Liver (tissue), 9 donors: Measurements from ENCODE around the gene ACACB. TPM values are rescaled to one million over a fixed set of nuclear protein-coding genes. Genes with fewer than 3 reads are reported as not detected.

Source experiments
- DNase-seq: peaks from one replicate; pipeline ENCODE4 v3.0.0-alpha.2; 2017; ENCODE audit warnings: low spot score
- H3K27ac ChIP-seq, 2 donors: one replicate each; pipeline ENCODE4 v1.7.0; 2013; ENCODE audit warnings: inconsistent platforms in 2 of 2, low read length in 2 of 2, control low read depth in 1 of 2, low read depth in 1 of 2, mild to moderate bottlenecking in 1 of 2
- H3K27me3 ChIP-seq, 4 donors: one replicate each; pipeline versions ENCODE4 v1.6.1 to v1.7.0; 2013; ENCODE audit warnings: low read length in 3 of 4, inconsistent platforms in 1 of 4, mild to moderate bottlenecking in 1 of 4, moderate library complexity in 1 of 4; ENCODE audit not compliant: control insufficient read depth in 4 of 4, insufficient read depth in 4 of 4
- H3K36me3 ChIP-seq, 4 donors: one replicate each; pipeline versions ENCODE4 v1.6.1 to v1.7.0; 2013; ENCODE audit warnings: low read length in 3 of 4, mild to moderate bottlenecking in 3 of 4, low read depth in 1 of 4, moderate library complexity in 1 of 4; ENCODE audit not compliant: control insufficient read depth in 4 of 4, insufficient read depth in 3 of 4
- H3K4me1 ChIP-seq, 4 donors: one replicate each; pipeline versions ENCODE4 v1.6.1 to v1.7.0; 2013; ENCODE audit warnings: low read length in 3 of 4, mild to moderate bottlenecking in 3 of 4, moderate library complexity in 1 of 4; ENCODE audit not compliant: control insufficient read depth in 4 of 4, insufficient read depth in 4 of 4
- H3K4me3 ChIP-seq, 3 donors: one replicate each; pipeline versions ENCODE4 v1.6.1 to v1.7.0; 2013; ENCODE audit warnings: low read length in 3 of 3, control low read depth in 1 of 3, low read depth in 1 of 3, mild to moderate bottlenecking in 1 of 3
- H3K9ac ChIP-seq, 2 donors: one replicate each; pipeline ENCODE4 v1.7.0; 2013; ENCODE audit warnings: low read length in 2 of 2, mild to moderate bottlenecking in 2 of 2, moderate library complexity in 2 of 2, control low read depth in 1 of 2, low read depth in 1 of 2
- H3K9me3 ChIP-seq, 4 donors: one replicate each; pipeline versions ENCODE4 v1.6.1 to v1.7.0; 2013; ENCODE audit warnings: low read length in 3 of 4; ENCODE audit not compliant: control insufficient read depth in 4 of 4
- EGR1 ChIP-seq, 2 donors: IDR thresholded peaks; 2 replicates each; pipeline ENCODE4 v1.6.1; 2016 to 2018; ENCODE audit warnings: antibody characterized with exemption in 2 of 2, low read depth in 2 of 2
- FOXA1 ChIP-seq: IDR thresholded peaks from 2 replicates; pipeline ENCODE4 v1.6.1; 2016; ENCODE audit warnings: antibody characterized with exemption
- FOXA2 ChIP-seq: IDR thresholded peaks from 2 replicates; pipeline ENCODE4 v1.6.1; 2016; ENCODE audit warnings: antibody characterized with exemption
- GABPA ChIP-seq, 2 donors: IDR thresholded peaks in 1 of 2; conservative IDR thresholded peaks in 1 of 2; 2 replicates each; pipeline ENCODE4 v1.6.1; 2016; ENCODE audit warnings: antibody characterized with exemption in 2 of 2, mild to moderate bottlenecking in 1 of 2, moderate library complexity in 1 of 2
- HNF4A ChIP-seq, 2 donors: conservative IDR thresholded peaks; 2 replicates each; pipeline ENCODE4 v1.6.1; 2016; ENCODE audit warnings: antibody characterized with exemption in 2 of 2, mild to moderate bottlenecking in 2 of 2
- HNF4G ChIP-seq: IDR thresholded peaks from 2 replicates; pipeline ENCODE4 v1.6.1; 2016; ENCODE audit warnings: antibody characterized with exemption
- JUND ChIP-seq, 2 donors: IDR thresholded peaks; 2 replicates each; pipeline ENCODE4 v1.6.1; 2016; ENCODE audit warnings: antibody characterized with exemption in 2 of 2
- MAX ChIP-seq: IDR thresholded peaks from 2 replicates; pipeline ENCODE4 v1.6.1; 2016; ENCODE audit warnings: antibody characterized with exemption
- NR2F2 ChIP-seq: IDR thresholded peaks from 2 replicates; pipeline ENCODE4 v1.6.1; 2016; ENCODE audit warnings: antibody characterized with exemption
- RAD21 ChIP-seq, 2 donors: IDR thresholded peaks; 2 replicates each; pipeline ENCODE4 v1.6.1; 2016; ENCODE audit warnings: antibody characterized with exemption in 2 of 2, mild to moderate bottlenecking in 2 of 2
- RXRA ChIP-seq, 2 donors: IDR thresholded peaks; 2 replicates each; pipeline ENCODE4 v1.6.1; 2017 to 2018; ENCODE audit warnings: antibody characterized with exemption in 2 of 2, mild to moderate bottlenecking in 1 of 2
- SP1 ChIP-seq: IDR thresholded peaks from 2 replicates; pipeline ENCODE4 v1.6.1; 2018; ENCODE audit warnings: antibody characterized with exemption, mild to moderate bottlenecking
- TAF1 ChIP-seq: conservative IDR thresholded peaks from 2 replicates; pipeline ENCODE4 v1.6.1; 2016; ENCODE audit warnings: antibody characterized with exemption, mild to moderate bottlenecking
- YY1 ChIP-seq: IDR thresholded peaks from 2 replicates; pipeline ENCODE4 v1.6.1; 2016; ENCODE audit warnings: antibody characterized with exemption, mild to moderate bottlenecking
- WGBS: extraction: QIAGEN DNeasy Blood & Tissue Kit; methylation state at CpG from one replicate; pipeline ENCODE4 v1.1.7; 2013; 5-methylcytosine and 5-hydroxymethylcytosine counted together
- polyA plus RNA-seq, 2 donors: library from polyadenylated mRNA; stranded (reverse) in 1 of 2; unstranded in 1 of 2; fragments of 200-250 nt in 1 of 2; fragments of >200 nt in 1 of 2; fragmentation: Nextera tagmentation in 1 of 2; extraction: Ambion mirVana in 1 of 2; gene quantifications; one replicate each; pipeline versions ENCODE4 v1.2.1 to v1.2.3, GENCODE V29; 2013 to 2015
- total RNA-seq, 2 donors: library from RNA; depleted of rRNA; stranded (reverse); fragments of >200 nt; gene quantifications; one replicate each; pipeline ENCODE4 v1.2.3, GENCODE V29; 2014
- TF ChIP-seq, protein P1 (sequence below): IDR thresholded peaks from 2 replicates; pipeline ENCODE4 v1.6.1; 2016; ENCODE audit warnings: antibody characterized with exemption
- TF ChIP-seq, protein P2 (sequence below): IDR thresholded peaks from 2 replicates; pipeline ENCODE4 v1.6.1; 2016; ENCODE audit warnings: antibody characterized with exemption, mild to moderate bottlenecking
- TF ChIP-seq, protein P3 (sequence below): fragments of 150-350 bp; IDR thresholded peaks from 2 replicates; pipeline ENCODE4 v1.5.1; 2017; ENCODE audit warnings: improper control_type of control experiment, low read depth, low read length; ENCODE audit not compliant: missing input control
- donor health status: healthy.
- donor health status: healthy.
- donor health status: healthy.
- donor health status: healthy.
- donor health status: healthy.

The ACACB gene
- total and polyA plus RNA-seq, 4 donors: 12.9 to 288 (median 52.1) TPM

DNA sequence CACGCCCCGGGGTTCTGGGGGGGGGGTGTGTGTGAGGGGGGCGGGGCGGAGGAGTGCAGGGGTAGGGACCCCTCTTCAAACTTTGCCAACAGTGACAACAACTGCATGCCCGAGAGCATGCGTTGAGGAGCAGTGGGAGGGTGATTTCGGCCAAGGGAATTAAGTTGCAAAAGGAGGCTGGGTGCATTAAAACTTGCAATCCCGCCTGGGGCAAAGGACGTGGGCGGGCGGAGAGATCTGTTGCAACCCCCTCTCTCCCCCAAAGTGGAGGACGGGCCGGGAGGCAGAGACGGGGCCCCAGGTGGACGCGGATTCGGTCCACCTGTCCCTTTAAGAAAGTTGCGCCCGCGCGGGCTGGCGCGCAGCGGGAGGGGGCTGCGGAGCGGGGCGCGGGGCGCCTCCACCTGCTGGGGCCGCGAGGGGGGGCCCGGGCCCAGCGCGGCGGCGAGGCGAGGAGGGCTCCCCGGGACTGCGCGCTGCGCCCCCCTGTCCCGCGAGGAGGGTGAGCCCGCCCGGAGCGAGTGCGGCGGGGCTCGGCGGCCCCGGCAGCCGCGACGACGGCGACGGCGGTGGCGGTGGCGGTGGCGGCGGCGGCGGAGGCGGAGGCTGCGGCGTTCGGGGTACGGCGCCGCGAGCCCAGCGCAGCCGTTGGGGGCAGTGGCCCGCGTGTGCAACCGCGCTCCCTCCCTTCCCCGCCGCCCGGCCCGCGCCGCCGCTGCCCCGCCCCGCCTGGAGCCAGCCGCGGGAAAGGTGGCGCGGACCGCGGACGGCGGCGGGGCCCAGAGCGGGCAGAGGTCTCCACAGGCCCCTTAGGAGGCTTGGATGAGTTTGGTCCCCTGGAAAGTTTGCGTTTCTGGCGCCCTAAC is 193.2 kb downstream of the ACACB start:
- peaks cover 0 to 4% (median 2%) of the 10 kb centered on the region in 4 donors for H3K27me3 ChIP-seq
- no peaks in the 10 kb centered on the region for H3K36me3 ChIP-seq
- TF ChIP-seq, protein P1, sequence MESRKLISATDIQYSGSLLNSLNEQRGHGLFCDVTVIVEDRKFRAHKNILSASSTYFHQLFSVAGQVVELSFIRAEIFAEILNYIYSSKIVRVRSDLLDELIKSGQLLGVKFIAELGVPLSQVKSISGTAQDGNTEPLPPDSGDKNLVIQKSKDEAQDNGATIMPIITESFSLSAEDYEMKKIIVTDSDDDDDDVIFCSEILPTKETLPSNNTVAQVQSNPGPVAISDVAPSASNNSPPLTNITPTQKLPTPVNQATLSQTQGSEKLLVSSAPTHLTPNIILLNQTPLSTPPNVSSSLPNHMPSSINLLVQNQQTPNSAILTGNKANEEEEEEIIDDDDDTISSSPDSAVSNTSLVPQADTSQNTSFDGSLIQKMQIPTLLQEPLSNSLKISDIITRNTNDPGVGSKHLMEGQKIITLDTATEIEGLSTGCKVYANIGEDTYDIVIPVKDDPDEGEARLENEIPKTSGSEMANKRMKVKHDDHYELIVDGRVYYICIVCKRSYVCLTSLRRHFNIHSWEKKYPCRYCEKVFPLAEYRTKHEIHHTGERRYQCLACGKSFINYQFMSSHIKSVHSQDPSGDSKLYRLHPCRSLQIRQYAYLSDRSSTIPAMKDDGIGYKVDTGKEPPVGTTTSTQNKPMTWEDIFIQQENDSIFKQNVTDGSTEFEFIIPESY: no peak
- TF ChIP-seq JUND (IDR thresholded peaks at IDR 0.05) (no peak), RXRA (IDR thresholded peaks at IDR 0.05) (no peak), FOXA1 (no peak), MAX (no peak), SP1 (no peak), FOXA2 (no peak), RAD21 (IDR thresholded peaks at IDR 0.05) (no peak), GABPA (IDR thresholded peaks at IDR 0.05 in 1 of 2, conservative IDR thresholded peaks at IDR 0.05 in 1 of 2) (no peak), EGR1 (IDR thresholded peaks at IDR 0.05; ENCODE audit: low read depth in 2 of 2) (no peak), HNF4G (no peak), YY1 (no peak), NR2F2 (no peak), HNF4A (conservative IDR thresholded peaks at IDR 0.05) (no peak), TAF1 (no peak)
- TF ChIP-seq, protein P2, sequence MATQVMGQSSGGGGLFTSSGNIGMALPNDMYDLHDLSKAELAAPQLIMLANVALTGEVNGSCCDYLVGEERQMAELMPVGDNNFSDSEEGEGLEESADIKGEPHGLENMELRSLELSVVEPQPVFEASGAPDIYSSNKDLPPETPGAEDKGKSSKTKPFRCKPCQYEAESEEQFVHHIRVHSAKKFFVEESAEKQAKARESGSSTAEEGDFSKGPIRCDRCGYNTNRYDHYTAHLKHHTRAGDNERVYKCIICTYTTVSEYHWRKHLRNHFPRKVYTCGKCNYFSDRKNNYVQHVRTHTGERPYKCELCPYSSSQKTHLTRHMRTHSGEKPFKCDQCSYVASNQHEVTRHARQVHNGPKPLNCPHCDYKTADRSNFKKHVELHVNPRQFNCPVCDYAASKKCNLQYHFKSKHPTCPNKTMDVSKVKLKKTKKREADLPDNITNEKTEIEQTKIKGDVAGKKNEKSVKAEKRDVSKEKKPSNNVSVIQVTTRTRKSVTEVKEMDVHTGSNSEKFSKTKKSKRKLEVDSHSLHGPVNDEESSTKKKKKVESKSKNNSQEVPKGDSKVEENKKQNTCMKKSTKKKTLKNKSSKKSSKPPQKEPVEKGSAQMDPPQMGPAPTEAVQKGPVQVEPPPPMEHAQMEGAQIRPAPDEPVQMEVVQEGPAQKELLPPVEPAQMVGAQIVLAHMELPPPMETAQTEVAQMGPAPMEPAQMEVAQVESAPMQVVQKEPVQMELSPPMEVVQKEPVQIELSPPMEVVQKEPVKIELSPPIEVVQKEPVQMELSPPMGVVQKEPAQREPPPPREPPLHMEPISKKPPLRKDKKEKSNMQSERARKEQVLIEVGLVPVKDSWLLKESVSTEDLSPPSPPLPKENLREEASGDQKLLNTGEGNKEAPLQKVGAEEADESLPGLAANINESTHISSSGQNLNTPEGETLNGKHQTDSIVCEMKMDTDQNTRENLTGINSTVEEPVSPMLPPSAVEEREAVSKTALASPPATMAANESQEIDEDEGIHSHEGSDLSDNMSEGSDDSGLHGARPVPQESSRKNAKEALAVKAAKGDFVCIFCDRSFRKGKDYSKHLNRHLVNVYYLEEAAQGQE: no peak
- TF ChIP-seq, protein P3, sequence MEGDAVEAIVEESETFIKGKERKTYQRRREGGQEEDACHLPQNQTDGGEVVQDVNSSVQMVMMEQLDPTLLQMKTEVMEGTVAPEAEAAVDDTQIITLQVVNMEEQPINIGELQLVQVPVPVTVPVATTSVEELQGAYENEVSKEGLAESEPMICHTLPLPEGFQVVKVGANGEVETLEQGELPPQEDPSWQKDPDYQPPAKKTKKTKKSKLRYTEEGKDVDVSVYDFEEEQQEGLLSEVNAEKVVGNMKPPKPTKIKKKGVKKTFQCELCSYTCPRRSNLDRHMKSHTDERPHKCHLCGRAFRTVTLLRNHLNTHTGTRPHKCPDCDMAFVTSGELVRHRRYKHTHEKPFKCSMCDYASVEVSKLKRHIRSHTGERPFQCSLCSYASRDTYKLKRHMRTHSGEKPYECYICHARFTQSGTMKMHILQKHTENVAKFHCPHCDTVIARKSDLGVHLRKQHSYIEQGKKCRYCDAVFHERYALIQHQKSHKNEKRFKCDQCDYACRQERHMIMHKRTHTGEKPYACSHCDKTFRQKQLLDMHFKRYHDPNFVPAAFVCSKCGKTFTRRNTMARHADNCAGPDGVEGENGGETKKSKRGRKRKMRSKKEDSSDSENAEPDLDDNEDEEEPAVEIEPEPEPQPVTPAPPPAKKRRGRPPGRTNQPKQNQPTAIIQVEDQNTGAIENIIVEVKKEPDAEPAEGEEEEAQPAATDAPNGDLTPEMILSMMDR: no peak
- no peak for DNase-seq
- WGBS: under 1% methylated on average over 99 of the region's 99 CpGs
- H3K9ac ChIP-seq: no peak overlapping the region
- peaks cover 2 to 21% (median 8%) of the 10 kb centered on the region in 4 donors for H3K4me1 ChIP-seq
- no peaks in the 10 kb centered on the region for H3K9me3 ChIP-seq
- H3K27ac ChIP-seq: no peak overlapping the region
- peak overlapping the region in 2 of 3 donors; percentile 3 to 63 for H3K4me3 ChIP-seq
